Loucy (cell line): Measurements from ENCODE around the gene CYS1.
"Not testable (repeated sequence)": the region's sequence is repeated elsewhere in the genome, so short reads cannot be mapped to it uniquely, and the experiment has no call there.

Source experiments
- CTCF ChIP-seq: fragments of 200-600 bp; sonication (generic); conservative IDR thresholded peaks from 2 replicates; pipeline ENCODE4 v1.5.1; 2014; ENCODE audit warnings: mild to moderate bottlenecking, antibody characterized with exemption, low read length
- EZH2phosphoT487 ChIP-seq: fragments of 200-600 bp; IDR thresholded peaks from 2 replicates; pipeline ENCODE4 v1.6.1; 2018; ENCODE audit warnings: antibody characterized with exemption, mild to moderate bottlenecking, moderate library complexity, borderline replicate concordance

GRCh38 chr2:10011606-10012325 lies 68.4 kb downstream of the CYS1 start:
- TF ChIP-seq CTCF, EZH2phosphoT487: not testable (repeated sequence)
